NB4 (cell line): ENCODE results near the gene OSCAR.

Source experiments
- TF ChIP-seq, protein P1 (sequence below): IDR thresholded peaks from one replicate; pipeline ENCODE4 v1.5.1; 2012; ENCODE audit warnings: low read depth, low read length
- TF ChIP-seq, protein P2 (sequence below): IDR thresholded peaks from 2 replicates; pipeline ENCODE4 v1.6.1; 2011; ENCODE audit warnings: low read depth, low read length

DNA sequence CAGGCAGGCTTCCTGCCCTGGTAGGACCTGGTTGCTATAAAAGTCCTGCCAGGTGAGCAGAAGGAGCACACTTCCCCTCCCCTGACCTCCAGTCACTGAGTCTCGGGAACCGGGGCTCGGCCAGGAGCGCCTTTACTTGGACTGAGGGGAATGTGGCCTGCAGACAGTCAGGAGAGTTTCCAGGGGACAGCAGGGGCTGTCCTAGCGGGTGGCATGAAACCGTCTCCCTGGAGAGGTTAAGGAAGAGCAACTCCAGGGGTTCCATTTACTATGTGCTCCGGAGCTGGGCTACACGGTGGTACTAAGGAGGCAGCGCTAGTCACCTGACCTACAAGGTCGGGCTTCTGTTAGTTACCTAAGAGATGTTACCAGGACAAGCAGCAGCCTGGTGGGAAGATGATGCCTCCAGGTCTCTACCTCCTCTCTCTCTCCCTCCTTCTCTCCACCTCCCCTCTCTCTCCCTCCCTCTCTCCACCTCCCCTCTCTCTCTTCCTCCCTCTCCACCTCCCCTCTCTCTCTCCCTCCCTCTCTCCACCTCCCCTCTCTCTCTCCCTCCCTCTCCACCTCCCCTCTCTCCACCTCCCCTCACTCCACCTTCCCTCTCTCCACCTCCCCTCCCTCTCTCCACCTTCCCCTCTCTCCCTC is 32.8 kb upstream of the OSCAR start:
- TF ChIP-seq, protein P1, sequence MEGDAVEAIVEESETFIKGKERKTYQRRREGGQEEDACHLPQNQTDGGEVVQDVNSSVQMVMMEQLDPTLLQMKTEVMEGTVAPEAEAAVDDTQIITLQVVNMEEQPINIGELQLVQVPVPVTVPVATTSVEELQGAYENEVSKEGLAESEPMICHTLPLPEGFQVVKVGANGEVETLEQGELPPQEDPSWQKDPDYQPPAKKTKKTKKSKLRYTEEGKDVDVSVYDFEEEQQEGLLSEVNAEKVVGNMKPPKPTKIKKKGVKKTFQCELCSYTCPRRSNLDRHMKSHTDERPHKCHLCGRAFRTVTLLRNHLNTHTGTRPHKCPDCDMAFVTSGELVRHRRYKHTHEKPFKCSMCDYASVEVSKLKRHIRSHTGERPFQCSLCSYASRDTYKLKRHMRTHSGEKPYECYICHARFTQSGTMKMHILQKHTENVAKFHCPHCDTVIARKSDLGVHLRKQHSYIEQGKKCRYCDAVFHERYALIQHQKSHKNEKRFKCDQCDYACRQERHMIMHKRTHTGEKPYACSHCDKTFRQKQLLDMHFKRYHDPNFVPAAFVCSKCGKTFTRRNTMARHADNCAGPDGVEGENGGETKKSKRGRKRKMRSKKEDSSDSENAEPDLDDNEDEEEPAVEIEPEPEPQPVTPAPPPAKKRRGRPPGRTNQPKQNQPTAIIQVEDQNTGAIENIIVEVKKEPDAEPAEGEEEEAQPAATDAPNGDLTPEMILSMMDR, result no peak
- TF ChIP-seq, protein P2, sequence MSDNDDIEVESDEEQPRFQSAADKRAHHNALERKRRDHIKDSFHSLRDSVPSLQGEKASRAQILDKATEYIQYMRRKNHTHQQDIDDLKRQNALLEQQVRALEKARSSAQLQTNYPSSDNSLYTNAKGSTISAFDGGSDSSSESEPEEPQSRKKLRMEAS, result no peak
